Measurements from ENCODE around the gene CDH15.
"Not testable (repeated sequence)": the region's sequence is repeated elsewhere in the genome, so short reads cannot be mapped to it uniquely, and the experiment has no call there.

CDH15 gene

DNA sequence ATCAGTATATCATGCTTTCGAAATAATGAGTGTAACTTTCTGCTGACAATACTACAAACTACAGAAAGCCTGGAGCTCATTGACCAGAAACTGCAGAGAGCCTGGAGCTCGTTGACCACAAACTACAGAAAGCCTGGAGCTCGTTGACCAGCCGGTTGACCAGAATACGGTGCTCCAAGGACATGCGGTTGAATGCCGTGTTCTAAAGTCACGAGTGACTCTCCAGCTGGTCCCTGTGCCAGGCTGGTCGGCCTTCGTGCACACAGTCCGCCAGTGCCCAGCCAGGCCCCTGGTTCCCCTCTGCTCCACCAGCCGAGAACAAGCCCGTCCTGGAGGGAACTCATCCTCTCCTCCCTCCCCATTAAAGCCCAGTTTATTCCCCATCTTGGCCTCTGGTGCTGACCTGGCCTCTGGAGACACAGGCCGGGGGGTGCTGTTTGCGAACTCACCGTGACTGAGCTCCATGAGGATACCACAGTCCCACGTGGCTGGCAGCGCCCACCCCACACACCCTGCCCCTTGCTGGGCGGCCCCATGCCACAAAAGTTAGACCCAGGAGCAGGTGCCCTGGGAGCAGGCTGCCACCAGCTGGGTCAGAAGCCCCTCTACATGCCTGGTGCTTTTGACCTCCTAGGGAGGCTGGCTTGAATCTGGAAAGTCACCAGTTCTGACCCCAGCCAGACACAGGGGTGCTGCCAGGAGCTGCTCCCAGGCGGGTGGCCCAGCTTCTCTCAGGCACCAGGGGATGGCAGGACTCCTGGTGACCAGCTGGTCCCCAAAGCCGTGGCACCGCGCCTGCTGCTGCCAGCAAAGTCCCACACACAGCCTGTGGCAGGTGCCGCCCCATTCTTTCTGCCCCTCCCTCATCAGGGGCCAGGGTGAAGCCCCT is 15.5 kb upstream of the CDH15 start:
- DNase-seq (ENCODE audit: low read depth in 2 of 2), result no peak

DNA sequence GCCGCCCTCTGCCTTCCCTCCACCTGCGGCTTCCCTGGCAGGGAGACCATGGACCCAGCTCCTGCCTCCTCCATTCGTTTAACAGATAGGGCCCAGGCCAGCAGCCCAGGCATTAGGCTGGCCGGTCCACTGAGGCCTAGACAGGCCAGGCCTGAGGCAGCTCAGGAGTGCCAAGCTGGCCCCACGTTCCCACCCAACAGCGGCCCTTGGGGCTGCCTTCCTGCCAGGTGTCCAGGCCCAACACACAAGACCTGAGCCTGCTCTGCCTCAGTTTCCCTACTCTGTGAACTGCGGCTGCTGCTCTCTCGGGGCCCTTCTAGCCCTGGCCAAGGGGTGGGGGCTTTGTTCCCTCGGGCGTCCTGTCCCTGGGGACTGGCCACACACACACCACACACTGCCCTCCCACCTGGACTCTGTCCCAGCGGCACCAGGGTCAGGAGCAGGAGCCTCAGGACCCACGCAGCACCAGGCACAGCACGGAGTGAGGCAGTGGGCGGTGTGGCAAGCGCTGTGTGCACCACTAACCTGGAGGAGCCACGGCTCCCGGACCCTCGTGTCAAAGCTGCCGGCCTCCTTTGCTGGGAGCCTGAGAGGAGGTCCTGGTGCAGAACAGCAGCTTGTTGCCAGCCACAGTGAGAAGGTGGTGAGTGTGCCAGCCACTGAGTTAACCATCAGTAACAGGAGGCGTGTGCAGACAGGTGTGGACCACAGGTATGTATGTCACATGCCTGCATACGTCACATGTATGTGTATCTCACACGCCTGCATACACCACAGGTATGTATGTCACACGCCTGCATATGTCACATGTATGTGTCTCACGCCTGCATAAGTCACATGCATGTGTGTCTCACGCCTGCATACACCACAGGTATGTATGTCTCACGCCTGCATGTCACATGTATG is 14.6 kb upstream of the CDH15 start:
- DNase-seq (ENCODE audit: low read depth in 2 of 2), result no peak

DNA sequence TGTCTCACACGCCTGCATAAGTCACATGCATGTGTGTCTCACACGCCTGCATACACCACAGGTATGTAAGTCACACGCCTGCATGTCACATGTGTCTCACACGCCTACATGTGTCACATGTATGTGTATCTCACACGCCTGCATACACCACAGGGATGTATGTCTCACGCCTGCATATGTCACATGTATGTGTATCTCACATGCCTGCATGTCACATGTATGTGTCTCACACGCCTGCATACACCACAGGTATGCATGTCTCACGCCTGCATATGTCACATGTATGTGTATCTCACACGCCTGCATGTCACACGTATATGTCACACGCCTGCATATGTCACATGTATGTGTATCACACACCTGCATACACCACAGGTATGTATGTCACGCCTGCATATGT is 13.8 kb upstream of the CDH15 start:
- DNase-seq (ENCODE audit: low read depth in 2 of 2), result no peak

DNA sequence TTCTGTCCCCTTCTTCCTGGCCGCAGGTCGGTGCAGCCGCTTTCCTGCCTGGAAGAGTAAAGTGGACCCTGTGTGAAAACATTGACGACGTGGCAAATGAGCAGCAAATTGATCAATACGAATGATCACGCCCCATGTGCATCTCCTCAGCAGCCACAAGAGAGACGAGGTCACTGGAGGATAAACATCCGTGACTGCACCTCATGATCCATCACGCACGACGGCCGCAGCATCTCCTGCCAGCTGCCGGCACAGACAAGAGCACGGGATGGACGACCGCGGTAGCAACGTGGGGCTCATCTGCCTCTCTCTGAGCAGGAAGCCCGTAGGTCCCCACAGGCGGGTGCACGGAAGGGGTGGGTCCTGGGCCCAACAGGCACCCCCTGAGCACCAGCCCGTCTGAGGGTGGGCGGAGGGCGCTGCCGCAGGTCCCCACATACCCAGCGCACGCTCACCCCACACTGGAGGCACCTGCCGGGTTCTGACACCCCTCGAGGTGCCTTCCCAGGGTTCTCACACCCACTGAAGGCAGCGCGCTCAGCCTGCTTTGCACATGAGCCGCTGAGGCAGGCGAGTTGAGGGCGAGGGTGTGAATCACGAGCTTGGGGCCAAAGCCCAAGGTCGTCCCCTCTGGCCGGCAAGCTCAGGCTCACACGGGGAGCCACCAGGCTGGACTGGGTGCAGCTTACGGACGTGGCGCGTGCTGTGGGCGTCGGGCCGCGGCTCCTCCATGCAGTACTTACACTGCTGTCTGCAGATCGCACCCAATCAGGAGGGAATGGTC is 12.3 kb upstream of the CDH15 start:
- DNase-seq (ENCODE audit: low read depth in 2 of 2), result no peak

DNA sequence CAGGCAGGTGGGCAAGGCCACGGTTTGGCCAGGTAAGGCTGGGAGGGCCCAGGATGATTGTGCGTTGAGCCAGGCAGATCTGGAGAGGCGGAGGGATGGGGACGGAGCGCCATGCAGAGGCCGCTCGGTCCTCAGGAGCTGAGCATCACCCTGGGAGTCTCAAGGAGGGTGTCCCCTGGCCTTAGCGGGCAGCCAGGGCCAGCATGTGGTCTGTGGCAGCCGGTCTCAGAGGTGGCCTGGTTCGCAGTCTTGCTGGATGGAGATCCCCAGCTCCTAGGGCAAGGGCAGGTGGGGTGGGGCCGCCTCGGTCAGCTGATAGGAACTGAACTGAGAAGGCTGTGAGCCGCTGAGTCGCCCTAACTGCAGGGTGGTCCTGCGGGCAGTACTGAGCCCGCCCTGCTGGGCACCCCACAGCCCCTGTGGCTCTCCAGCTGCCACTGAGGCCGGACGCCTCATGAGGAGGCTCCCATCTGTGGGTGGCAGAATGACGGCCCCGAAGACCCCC is 11.6 kb upstream of the CDH15 start:
- no peak for DNase-seq (ENCODE audit: low read depth in 2 of 2)

- DNase-seq (ENCODE audit: low read depth in 2 of 2), result no peak
Observed at GRCh38 chr16:89160977-89161701, 10.4 kb upstream of the CDH15 start.

GRCh38 chr16:89161763-89162713 is 9.5 kb upstream of the CDH15 start:
- DNase-seq (ENCODE audit: low read depth in 2 of 2), result no peak

DNA sequence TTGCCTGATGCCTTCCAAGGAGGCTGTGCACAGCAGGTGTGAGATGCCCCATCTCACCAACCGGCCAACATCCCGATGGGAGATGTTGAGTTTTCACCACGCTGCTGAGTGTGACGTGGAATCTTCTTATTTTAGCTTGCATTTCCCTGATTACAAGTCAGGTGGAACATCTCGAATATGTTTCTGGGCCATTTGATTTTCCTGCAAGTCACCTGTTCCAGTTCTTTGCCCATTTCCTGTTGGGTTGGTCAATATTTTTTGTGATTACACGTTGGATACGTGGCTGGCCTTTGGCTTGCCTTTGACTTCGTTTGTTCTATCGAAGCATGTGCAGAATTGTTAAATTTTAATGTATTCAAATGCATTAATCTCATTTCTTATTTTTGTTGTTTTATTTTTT is 8.3 kb upstream of the CDH15 start:
- DNase-seq (ENCODE audit: low read depth in 2 of 2), result no peak

DNA sequence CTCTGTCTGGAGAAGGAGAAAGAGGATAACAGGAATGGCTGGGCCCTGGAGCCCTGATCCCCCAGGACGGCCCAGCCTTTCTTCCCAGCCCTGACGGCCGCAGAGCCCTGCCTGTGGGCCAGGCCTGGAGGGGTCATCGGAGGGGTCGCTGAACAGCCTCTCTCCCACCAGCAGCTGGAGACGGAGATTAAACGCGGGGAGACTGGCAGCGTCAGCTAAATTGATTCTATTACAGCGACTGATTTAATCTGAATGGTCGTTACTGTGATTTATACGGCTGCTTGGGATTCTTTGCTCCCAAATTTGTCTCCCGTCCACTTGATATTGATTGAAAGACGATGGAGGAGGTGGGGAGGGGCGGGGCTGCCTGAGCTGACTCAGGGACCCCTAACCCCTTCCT is 7.1 kb upstream of the CDH15 start:
- no peak for DNase-seq (ENCODE audit: low read depth in 2 of 2)

GRCh38 chr16:89164847-89165680 is 6.5 kb upstream of the CDH15 start:
- DNase-seq (ENCODE audit: low read depth in 2 of 2), result no peak

DNA sequence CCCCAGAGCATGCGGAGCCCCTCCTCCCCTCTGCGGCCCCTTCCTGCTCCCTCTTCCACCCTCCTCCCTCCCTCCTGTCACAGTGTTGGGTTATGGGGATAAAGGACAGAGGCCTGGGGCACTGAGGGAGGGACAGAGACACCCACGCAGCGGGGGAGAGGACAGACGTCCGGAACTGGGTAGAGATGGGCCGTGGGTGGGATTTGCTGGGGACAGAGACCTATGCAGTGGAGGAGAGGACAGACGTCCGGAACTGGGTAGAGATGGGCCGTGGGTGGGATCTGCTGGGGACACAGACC is 5.9 kb upstream of the CDH15 start:
- DNase-seq (ENCODE audit: low read depth in 2 of 2), result not testable (repeated sequence)

DNA sequence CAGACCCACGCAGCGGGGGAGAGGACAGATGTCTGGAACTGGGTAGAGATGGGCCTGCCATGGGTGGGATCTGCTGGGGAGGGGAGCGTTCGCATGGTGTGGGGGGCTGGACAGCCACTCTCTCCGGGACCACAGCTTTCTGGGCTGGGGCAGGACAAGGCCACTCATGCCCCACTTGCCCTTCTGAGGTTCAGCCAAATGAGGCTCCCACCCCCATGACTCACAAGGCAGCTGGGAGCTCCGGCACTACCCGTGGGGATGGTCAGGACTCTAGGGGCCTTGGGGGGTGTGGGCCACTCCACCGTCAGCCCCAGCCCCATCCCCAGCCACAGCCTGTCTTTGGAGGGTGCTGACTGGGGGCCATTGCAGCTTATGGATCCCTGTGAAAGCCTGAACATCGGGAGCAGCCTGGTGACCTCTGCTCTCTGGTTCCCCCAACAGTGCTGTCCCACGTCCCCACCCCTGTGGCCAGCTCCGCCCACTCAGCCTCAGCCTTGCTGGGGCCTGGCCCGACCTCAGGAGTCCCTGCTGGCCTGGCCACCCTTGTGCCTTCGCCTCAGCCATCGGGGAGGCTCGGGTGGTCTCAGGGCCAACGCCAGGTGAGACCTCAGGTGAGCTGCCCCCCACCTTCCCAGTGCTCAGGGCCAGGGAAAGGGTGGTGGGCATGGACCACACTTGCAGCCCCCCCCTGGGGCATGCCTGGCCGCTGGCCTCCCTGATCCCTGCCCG is 4.7 kb upstream of the CDH15 start:
- no peak for DNase-seq (ENCODE audit: low read depth in 2 of 2)

- DNase-seq (ENCODE audit: low read depth in 2 of 2), result no peak
Observed at GRCh38 chr16:89167425-89167941, 4.1 kb upstream of the CDH15 start.

GRCh38 chr16:89168381-89169189 is 3.0 kb upstream of the CDH15 start:
- no peak for DNase-seq (ENCODE audit: low read depth in 2 of 2)

DNA sequence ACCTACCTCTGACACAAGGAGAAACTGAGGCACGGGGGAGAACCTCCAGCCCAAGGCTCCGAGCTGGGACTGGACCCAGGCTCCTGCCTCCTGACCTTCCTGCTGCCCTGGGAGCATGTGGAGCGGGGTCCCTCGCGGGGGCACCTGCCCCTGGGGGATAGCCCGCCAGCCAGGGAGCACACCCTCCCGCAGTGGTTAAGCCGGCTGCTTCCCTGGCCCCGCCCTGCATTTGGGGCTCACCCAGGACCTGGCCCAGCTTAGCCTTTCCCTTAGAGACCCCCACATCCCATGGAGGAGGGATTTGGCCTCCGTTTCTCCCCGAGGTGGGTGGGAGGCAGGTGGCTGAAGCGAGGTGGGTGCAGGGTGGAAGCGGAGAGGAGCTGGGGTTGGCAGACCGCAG is 1.8 kb upstream of the CDH15 start:
- DNase-seq (ENCODE audit: low read depth in 2 of 2), result no peak

GRCh38 chr16:89170346-89171215 is 967 bp upstream of the CDH15 start:
- DNase-seq (ENCODE audit: low read depth in 2 of 2), result no peak

GRCh38 chr16:89172171-89172527 is 601 bp downstream of the CDH15 start:
- no peak for DNase-seq (ENCODE audit: low read depth in 2 of 2)

All from fibroblast of skin of left biceps (primary cell).